ENCODE measurements around the gene CNR1.
A peak's percentile ranks its signal among the peaks of the same experiment; 100 is the strongest.

CNR1 gene

DNA sequence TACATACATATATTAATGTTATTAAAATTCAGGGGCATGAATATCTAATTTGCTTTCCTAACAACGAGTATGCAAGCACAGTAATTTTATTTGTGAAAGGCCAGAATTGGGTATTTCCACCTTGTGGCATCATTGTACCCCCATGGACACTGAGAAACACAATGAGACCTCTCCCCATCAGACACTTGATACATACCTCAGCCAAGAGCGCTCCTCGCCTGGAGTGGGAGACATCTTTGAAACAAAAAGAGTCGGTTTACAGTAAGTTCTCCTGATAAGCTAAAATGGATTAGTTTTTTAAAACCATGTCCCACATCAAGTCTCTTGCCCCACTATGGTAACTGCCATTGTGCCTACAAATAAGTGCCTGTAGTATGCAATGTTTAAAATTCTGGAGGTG is 2.1 kb downstream of the CNR1 start:
- ATAC-seq: no peak
- peak overlapping the region; percentile 93 for H3K4me3 Mint-ChIP-seq
- no peaks in the 10 kb centered on the region for H3K27me3 Mint-ChIP-seq
- H3K36me3 Mint-ChIP-seq: no peaks in the 10 kb centered on the region
- peak overlapping the region; percentile 98 for H3K27ac Mint-ChIP-seq
- H3K9me3 Mint-ChIP-seq: no peaks in the 10 kb centered on the region
- H3K4me1 Mint-ChIP-seq: peaks cover 35% of the 10 kb centered on the region

DNA sequence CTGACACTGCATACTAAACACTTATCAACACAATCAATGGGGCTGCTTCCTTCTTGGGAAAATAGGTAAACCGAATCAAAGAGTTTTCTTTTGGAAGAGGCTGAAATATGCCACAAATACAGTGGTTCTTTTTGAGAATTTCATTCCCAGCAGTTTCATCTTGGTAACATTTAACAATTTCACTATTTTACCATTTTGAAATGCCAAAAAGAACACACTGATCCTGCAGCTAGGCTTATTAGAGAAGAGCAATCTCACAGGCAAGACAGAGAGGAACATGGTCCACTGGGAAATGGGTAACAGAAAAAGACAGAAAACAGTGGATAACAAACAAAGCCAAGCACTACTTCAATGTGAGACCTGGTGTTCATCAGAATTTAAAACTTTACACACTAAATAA is 2.5 kb downstream of the CNR1 start:
- Mint-ChIP-seq H3K27me3 (no peaks in the 10 kb centered on the region), H3K9me3 (no peaks in the 10 kb centered on the region), H3K36me3 (peaks cover 1% of the 10 kb centered on the region), H3K27ac (no peak overlapping the region), H3K4me1 (peaks cover 37% of the 10 kb centered on the region), H3K4me3 (peak overlapping the region; percentile 39)
- no peak for ATAC-seq

DNA sequence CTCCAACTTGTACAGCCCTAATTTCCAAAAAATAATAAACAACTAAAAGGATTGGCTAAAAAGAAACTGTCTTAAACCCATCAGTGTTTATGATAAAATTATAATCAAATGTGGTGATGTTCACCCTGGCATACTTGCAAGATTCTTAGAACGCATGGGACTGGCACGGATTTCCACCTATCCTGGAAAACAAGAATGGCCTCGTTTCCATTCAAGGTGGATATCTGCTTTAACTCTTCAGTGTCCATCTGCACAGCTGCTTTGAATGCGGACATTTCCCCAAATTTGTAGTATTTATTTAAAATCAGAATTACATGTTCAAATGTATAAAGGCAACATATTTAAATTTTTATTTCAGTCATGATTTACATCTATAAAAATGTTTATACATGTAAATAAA is 4.2 kb downstream of the CNR1 start:
- H3K36me3 Mint-ChIP-seq: peaks cover 8% of the 10 kb centered on the region
- ATAC-seq: no peak
- H3K27ac Mint-ChIP-seq: no peak overlapping the region
- H3K4me1 Mint-ChIP-seq: peaks cover 32% of the 10 kb centered on the region
- no peak overlapping the region for H3K4me3 Mint-ChIP-seq
- no peaks in the 10 kb centered on the region for H3K27me3 Mint-ChIP-seq
- H3K9me3 Mint-ChIP-seq: no peaks in the 10 kb centered on the region

DNA sequence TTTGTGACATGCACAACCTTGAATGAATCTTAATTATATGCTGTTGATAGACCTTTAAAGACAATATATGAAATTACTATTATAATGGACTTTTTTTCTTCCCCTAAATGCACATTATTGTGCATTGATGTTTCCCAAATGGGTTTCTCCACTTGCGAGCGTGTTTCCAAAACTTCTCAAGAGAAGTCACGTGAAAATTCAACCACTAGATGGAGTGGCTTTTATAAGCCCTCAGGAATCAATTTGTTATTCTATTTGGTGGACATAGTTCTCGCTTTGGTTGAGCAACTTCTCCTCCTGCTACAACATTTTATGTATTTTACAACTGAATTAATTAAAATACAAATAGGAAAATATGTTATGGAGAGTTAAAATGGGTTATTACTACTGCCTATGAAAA is 9.0 kb downstream of the CNR1 start:
- Mint-ChIP-seq H3K36me3 (peaks cover 8% of the 10 kb centered on the region), H3K4me3 (no peak overlapping the region), H3K27ac (no peak overlapping the region), H3K27me3 (no peaks in the 10 kb centered on the region), H3K9me3 (no peaks in the 10 kb centered on the region), H3K4me1 (peaks cover 14% of the 10 kb centered on the region)
- no peak for ATAC-seq

- no peaks in the 10 kb centered on the region for H3K27me3 Mint-ChIP-seq
- no peak for ATAC-seq
- H3K36me3 Mint-ChIP-seq: peaks cover 29% of the 10 kb centered on the region
- peaks cover 50% of the 10 kb centered on the region for H3K4me1 Mint-ChIP-seq
- no peak overlapping the region for H3K4me3 Mint-ChIP-seq
- H3K9me3 Mint-ChIP-seq: peaks cover 6% of the 10 kb centered on the region
- H3K27ac Mint-ChIP-seq: peak overlapping the region; percentile 89
Measured at GRCh38 chr6:88145298-88145963, 20.7 kb downstream of the CNR1 start.

GRCh38 chr6:88144637-88145297 is 21.4 kb downstream of the CNR1 start:
- Mint-ChIP-seq H3K36me3 (peaks cover 29% of the 10 kb centered on the region), H3K4me3 (no peak overlapping the region), H3K27ac (peak overlapping the region; percentile 89), H3K9me3 (peaks cover 6% of the 10 kb centered on the region), H3K27me3 (no peaks in the 10 kb centered on the region), H3K4me1 (peaks cover 50% of the 10 kb centered on the region)
- no peak for ATAC-seq

GRCh38 chr6:88143421-88144157 is 22.6 kb downstream of the CNR1 start:
- no peak overlapping the region for H3K27ac Mint-ChIP-seq
- peaks cover 6% of the 10 kb centered on the region for H3K9me3 Mint-ChIP-seq
- no peak overlapping the region for H3K4me3 Mint-ChIP-seq
- peaks cover 44% of the 10 kb centered on the region for H3K4me1 Mint-ChIP-seq
- ATAC-seq: no peak
- H3K36me3 Mint-ChIP-seq: peaks cover 29% of the 10 kb centered on the region
- H3K27me3 Mint-ChIP-seq: no peaks in the 10 kb centered on the region

- no peaks in the 10 kb centered on the region for H3K27me3 Mint-ChIP-seq
- H3K4me1 Mint-ChIP-seq: peaks cover 42% of the 10 kb centered on the region
- ATAC-seq: no peak
- H3K27ac Mint-ChIP-seq: peak overlapping the region; percentile 95
- H3K4me3 Mint-ChIP-seq: peak overlapping the region; percentile 67
- H3K9me3 Mint-ChIP-seq: peaks cover 6% of the 10 kb centered on the region
- peaks cover 23% of the 10 kb centered on the region for H3K36me3 Mint-ChIP-seq
Measured at GRCh38 chr6:88142297-88142668, 23.9 kb downstream of the CNR1 start.

- Mint-ChIP-seq H3K36me3 (peaks cover 23% of the 10 kb centered on the region), H3K4me1 (peaks cover 47% of the 10 kb centered on the region), H3K9me3 (peaks cover 6% of the 10 kb centered on the region), H3K27ac (peak overlapping the region; percentile 95), H3K27me3 (no peaks in the 10 kb centered on the region), H3K4me3 (peak overlapping the region; percentile 67)
- ATAC-seq: peak; percentile 98
Measured at GRCh38 chr6:88141561-88142296, 24.4 kb downstream of the CNR1 start.

DNA sequence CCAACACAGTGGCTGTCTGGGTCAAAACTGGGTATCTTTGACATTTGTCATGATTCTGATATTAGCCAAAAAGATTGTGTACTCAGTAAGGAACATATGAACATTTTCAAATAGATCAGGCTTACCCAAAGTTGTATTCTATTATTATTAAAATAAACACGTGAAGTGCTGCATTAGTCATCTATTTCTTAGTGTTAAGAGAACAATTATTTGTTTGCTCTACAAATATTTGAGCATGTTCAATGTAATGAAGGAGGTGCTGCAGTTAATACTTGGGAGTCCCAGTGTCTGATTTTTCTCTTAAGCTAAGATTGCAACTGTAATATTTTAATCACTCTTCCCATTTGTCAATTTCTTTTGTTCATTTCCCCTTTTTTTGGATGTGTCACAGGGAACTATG is 28.2 kb downstream of the CNR1 start:
- Mint-ChIP-seq H3K36me3 (no peaks in the 10 kb centered on the region), H3K4me1 (peaks cover 57% of the 10 kb centered on the region), H3K9me3 (no peaks in the 10 kb centered on the region), H3K4me3 (no peak overlapping the region), H3K27me3 (no peaks in the 10 kb centered on the region), H3K27ac (peak overlapping the region; percentile 69)
- no peak for ATAC-seq

GRCh38 chr6:88135578-88136114 is 30.5 kb downstream of the CNR1 start:
- peaks cover 41% of the 10 kb centered on the region for H3K4me1 Mint-ChIP-seq
- peak; percentile 90 for ATAC-seq
- no peaks in the 10 kb centered on the region for H3K9me3 Mint-ChIP-seq
- no peaks in the 10 kb centered on the region for H3K27me3 Mint-ChIP-seq
- peak overlapping the region; percentile 69 for H3K27ac Mint-ChIP-seq
- no peaks in the 10 kb centered on the region for H3K36me3 Mint-ChIP-seq
- peak overlapping the region; percentile 8 for H3K4me3 Mint-ChIP-seq

GRCh38 chr6:88134575-88134974 is 31.6 kb downstream of the CNR1 start:
- peak; percentile 72 for ATAC-seq
- no peak overlapping the region for H3K4me3 Mint-ChIP-seq
- peaks cover 41% of the 10 kb centered on the region for H3K4me1 Mint-ChIP-seq
- no peaks in the 10 kb centered on the region for H3K9me3 Mint-ChIP-seq
- no peaks in the 10 kb centered on the region for H3K27me3 Mint-ChIP-seq
- H3K27ac Mint-ChIP-seq: peak overlapping the region; percentile 69
- no peaks in the 10 kb centered on the region for H3K36me3 Mint-ChIP-seq

GRCh38 chr6:88133718-88134117 is 32.4 kb downstream of the CNR1 start:
- Mint-ChIP-seq H3K36me3 (no peaks in the 10 kb centered on the region), H3K4me3 (no peak overlapping the region), H3K27ac (peak overlapping the region; percentile 69), H3K9me3 (no peaks in the 10 kb centered on the region), H3K27me3 (no peaks in the 10 kb centered on the region), H3K4me1 (peaks cover 41% of the 10 kb centered on the region)
- no peak for ATAC-seq

GRCh38 chr6:88124925-88125557 is 41.1 kb downstream of the CNR1 start:
- Mint-ChIP-seq H3K27ac (peak overlapping the region; percentile 9), H3K9me3 (peaks cover 11% of the 10 kb centered on the region), H3K27me3 (no peaks in the 10 kb centered on the region), H3K4me3 (no peak overlapping the region), H3K36me3 (peaks cover 7% of the 10 kb centered on the region), H3K4me1 (no peaks in the 10 kb centered on the region)
- no peak for ATAC-seq

Measured in stimulated activated memory B cell treated with anti-CD40 and anti-IgM and Interleukin-4, amounts not matched to agents 10 μg/mL and 1 μg/mL and 100 μg/mL, for 72 hours (primary cell).